IPS-18c (cell line): ENCODE data around the gene TOX2.
"Not testable (repeated sequence)": the region's sequence is repeated elsewhere in the genome, so short reads cannot be mapped to it uniquely, and the experiment has no call there.

ENCODE experiments used
- H3K4me3 ChIP-seq: 2 replicates; pipeline ENCODE4 v1.7.0; 2013; ENCODE audit warnings: low read depth, mild to moderate bottlenecking, low read length, moderate library complexity; ENCODE audit not compliant: insufficient read depth
- H3K9me3 ChIP-seq: one replicate; pipeline ENCODE4 v1.6.1; 2013; ENCODE audit warnings: mild to moderate bottlenecking, low read length, moderate library complexity; ENCODE audit not compliant: control insufficient read depth, insufficient read depth

Gene TOX2

GRCh38 chr20:44038681-44039123, 124.0 kb downstream of the TOX2 start:
- Histone ChIP-seq H3K9me3 (no peaks in the 10 kb centered on the region), H3K4me3 (no peak overlapping the region)

GRCh38 chr20:44039147-44039546, 124.5 kb downstream of the TOX2 start:
- no peaks in the 10 kb centered on the region for H3K9me3 ChIP-seq
- H3K4me3 ChIP-seq: no peak overlapping the region

- no peak overlapping the region for H3K4me3 ChIP-seq
- H3K9me3 ChIP-seq: no peaks in the 10 kb centered on the region
Measured at GRCh38 chr20:44039741-44040140, 125.1 kb downstream of the TOX2 start.

GRCh38 chr20:44040202-44040915, 125.7 kb downstream of the TOX2 start:
- Histone ChIP-seq H3K4me3 (no peak overlapping the region), H3K9me3 (no peaks in the 10 kb centered on the region)

GRCh38 chr20:44041001-44041400, 126.3 kb downstream of the TOX2 start:
- Histone ChIP-seq H3K9me3 (no peaks in the 10 kb centered on the region), H3K4me3 (no peak overlapping the region)

GRCh38 chr20:44044712-44045111, 130.1 kb downstream of the TOX2 start:
- not testable (repeated sequence) for H3K4me3 ChIP-seq, H3K9me3 ChIP-seq

GRCh38 chr20:44050327-44050726, 135.7 kb downstream of the TOX2 start:
- H3K9me3 ChIP-seq: peaks cover 2% of the 10 kb centered on the region
- H3K4me3 ChIP-seq: no peak overlapping the region

GRCh38 chr20:44050925-44051660, 136.4 kb downstream of the TOX2 start:
- no peak overlapping the region for H3K4me3 ChIP-seq

GRCh38 chr20:44051661-44052000, 137.0 kb downstream of the TOX2 start:
- peaks cover 2% of the 10 kb centered on the region for H3K9me3 ChIP-seq
- no peak overlapping the region for H3K4me3 ChIP-seq

More at GRCh38 chr20:44050925-44051660, 136.4 kb downstream of the TOX2 start:
- peaks cover 2% of the 10 kb centered on the region for H3K9me3 ChIP-seq

GRCh38 chr20:44052166-44052565, 137.5 kb downstream of the TOX2 start:
- Histone ChIP-seq H3K4me3 (no peak overlapping the region), H3K9me3 (peaks cover 2% of the 10 kb centered on the region)

- H3K4me3 ChIP-seq: no peak overlapping the region
- H3K9me3 ChIP-seq: peaks cover 2% of the 10 kb centered on the region
Measured at GRCh38 chr20:44053046-44053445, 138.4 kb downstream of the TOX2 start.

GRCh38 chr20:44054118-44054517, 139.5 kb downstream of the TOX2 start:
- Histone ChIP-seq H3K4me3 (no peak overlapping the region), H3K9me3 (no peaks in the 10 kb centered on the region)

- no peak overlapping the region for H3K4me3 ChIP-seq
- H3K9me3 ChIP-seq: no peaks in the 10 kb centered on the region
Measured at GRCh38 chr20:44054849-44055248, 140.2 kb downstream of the TOX2 start.

- Histone ChIP-seq H3K9me3 (no peaks in the 10 kb centered on the region), H3K4me3 (no peak overlapping the region)
Measured at GRCh38 chr20:44056010-44056698, 141.5 kb downstream of the TOX2 start.

- Histone ChIP-seq H3K9me3 (no peaks in the 10 kb centered on the region), H3K4me3 (no peak overlapping the region)
Measured at GRCh38 chr20:44057698-44058675, 143.3 kb downstream of the TOX2 start.

- H3K9me3 ChIP-seq: no peaks in the 10 kb centered on the region
Measured at GRCh38 chr20:44064501-44065400, 150.1 kb downstream of the TOX2 start.

More at GRCh38 chr20:44064501-44065400, 150.1 kb downstream of the TOX2 start:
- no peak overlapping the region for H3K4me3 ChIP-seq
